Stomach (tissue), 9 donors: ENCODE data around the gene ZFP42. TPM values are rescaled to one million over a fixed set of nuclear protein-coding genes. Genes with fewer than 3 reads are reported as not detected.
"Not testable (repeated sequence)": the region's sequence is repeated elsewhere in the genome, so short reads cannot be mapped to it uniquely, and the experiment has no call there.

Experiments
- DNase-seq, 2 donors: peaks; one replicate each; pipeline versions ENCODE4 v3.0.0 to v3.0.0-alpha.2; 2013 to 2019
- H3K27ac ChIP-seq, 5 donors: fragments of 200-600 bp in 4 of 5; sonication (generic) in 4 of 5; one replicate each; pipeline ENCODE4 v1.5.1; 2013 to 2019; ENCODE audit warnings: mild to moderate bottlenecking in 1 of 5, moderate library complexity in 1 of 5
- H3K27me3 ChIP-seq, 3 donors: fragments of 200-600 bp; sonication (generic); one replicate each; pipeline ENCODE4 v1.5.1; 2017 to 2019; ENCODE audit warnings: mixed run types in 1 of 3
- H3K36me3 ChIP-seq, 4 donors: fragments of 200-600 bp; sonication (generic); 1 replicate in 3 of 4; 2 replicates in 1 of 4; pipeline ENCODE4 v1.5.1; 2016 to 2019
- H3K4me1 ChIP-seq, 4 donors: fragments of 200-600 bp; sonication (generic); one replicate each; pipeline ENCODE4 v1.5.1; 2016 to 2019
- H3K4me3 ChIP-seq, 4 donors: fragments of 200-600 bp; sonication (generic) in 3 of 4; one replicate each; pipeline ENCODE4 v1.5.1; 2016 to 2019; ENCODE audit warnings: mild to moderate bottlenecking in 1 of 4
- H3K9me3 ChIP-seq, 4 donors: fragments of 200-600 bp; sonication (generic); one replicate each; pipeline ENCODE4 v1.5.1; 2016 to 2019
- CTCF ChIP-seq, 7 experiments: fragments of 450-650 bp in 4 of 7; fragments of 200-600 bp in 3 of 7; sonication (generic) in 3 of 7; IDR thresholded peaks; one replicate each; pipeline ENCODE4 v1.5.1; 2016 to 2019; ENCODE audit warnings: antibody characterized with exemption in 7 of 7, control low read depth in 2 of 7, mild to moderate bottlenecking in 1 of 7
- EP300 ChIP-seq: sonication (generic); formaldehyde crosslinking; IDR thresholded peaks from one replicate; pipeline ENCODE4 v1.6.1; 2017; ENCODE audit warnings: antibody characterized with exemption
- POLR2A ChIP-seq, 4 donors: fragments of 450-650 bp; IDR thresholded peaks; one replicate each; pipeline ENCODE4 v1.6.1; 2016; ENCODE audit warnings: antibody characterized with exemption in 4 of 4, control low read depth in 2 of 4, mild to moderate bottlenecking in 1 of 4, moderate library complexity in 1 of 4
- POLR2AphosphoS5 ChIP-seq, 3 donors: sonication (generic); formaldehyde crosslinking; IDR thresholded peaks; one replicate each; pipeline ENCODE4 v1.6.1; 2016; ENCODE audit warnings: antibody characterized with exemption in 3 of 3
- WGBS, 5 donors: extraction: QIAGEN DNeasy Blood & Tissue Kit in 3 of 5; methylation state at CpG; one replicate each; pipeline versions ENCODE4 v1.1.5 to v1.1.7; 2013 to 2018; 5-methylcytosine and 5-hydroxymethylcytosine counted together
- intact Hi-C: fragments of 100-400 bp; cut with DNase I; formaldehyde crosslinking; loops from one replicate; pipeline ENCODE4 v1.15.1; 2023; ENCODE audit warnings: low total_unique reads
- polyA plus RNA-seq, 3 donors: library from polyadenylated mRNA; stranded (reverse); fragments of 200-250 nt; gene quantifications; one replicate each; pipeline ENCODE4 v1.2.3, GENCODE V29; 2013
- total RNA-seq, 5 donors: library from RNA; depleted of rRNA; stranded (reverse); fragments of >200 nt; gene quantifications; one replicate each; pipeline versions ENCODE4 v1.1.0 to v1.2.3, GENCODE V29; 2014 to 2016
- donor health status: healthy with polysubstance abuse.
- donor health status: Bipolar disorder and iron deficiency.
- donor health status: healthy.

ZFP42 gene
- total and polyA plus RNA-seq, 8 donors, result 0.37 TPM; not detected in 7

- Histone ChIP-seq H3K27me3 (peaks cover 0 to 22% (median 14%) of the 10 kb centered on the region in 3 donors), H3K27ac (no peak overlapping the region), H3K4me3 (no peak overlapping the region), H3K9me3 (peaks cover 0 to 32% (median 18%) of the 10 kb centered on the region in 4 donors), H3K36me3 (no peaks in the 10 kb centered on the region), H3K4me1 (no peaks in the 10 kb centered on the region)
- WGBS, 5 donors, result 42 to 58% (median 46%) methylated on average over 6 of the region's 6 CpGs
- intact Hi-C loops, result no loop called here
- no peak for TF ChIP-seq POLR2A (IDR thresholded peaks at IDR 0.05)
- no peak for TF ChIP-seq POLR2AphosphoS5 (IDR thresholded peaks at IDR 0.05)
- TF ChIP-seq CTCF (IDR thresholded peaks at IDR 0.05), result no peak
- no peak for TF ChIP-seq EP300
- DNase-seq, result no peak
Observed at GRCh38 chr4:187993827-187994226, 1.7 kb upstream of the ZFP42 start.

DNA sequence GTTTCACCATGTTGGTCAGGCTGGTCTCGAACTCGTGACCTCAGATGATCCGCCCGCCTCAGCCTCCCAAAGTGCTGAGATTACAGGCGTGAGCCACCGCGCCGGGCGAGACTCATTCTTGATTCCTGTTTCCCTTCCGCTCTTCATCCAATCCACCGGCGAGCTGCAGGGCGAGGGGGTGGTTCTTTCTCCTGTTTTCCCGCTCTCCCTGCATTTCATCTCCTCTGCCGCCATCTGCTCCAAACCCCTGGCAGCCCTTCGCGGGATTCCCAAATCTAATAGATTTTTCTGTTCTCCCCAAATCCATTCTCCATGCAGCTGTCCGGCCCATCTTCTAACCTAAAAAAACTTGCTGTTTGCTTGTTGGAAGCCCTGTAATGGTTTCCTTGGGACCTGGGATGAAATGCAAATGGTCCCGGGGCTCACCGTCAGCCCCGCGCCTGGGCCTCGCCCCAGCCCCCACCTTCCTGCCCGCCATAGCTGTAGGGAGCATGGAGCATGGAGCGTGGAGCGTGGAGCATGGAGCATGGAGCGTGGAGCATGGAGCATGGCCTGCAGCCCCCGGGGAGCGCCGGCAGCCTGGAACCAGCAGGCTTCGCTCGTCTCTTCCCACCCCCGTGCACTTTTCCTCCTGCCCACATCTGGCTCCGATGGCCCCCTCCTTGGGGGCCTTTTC is 1.1 kb downstream of the ZFP42 start:
- Histone ChIP-seq H3K27ac (no peak overlapping the region), H3K4me1 (no peaks in the 10 kb centered on the region), H3K27me3 (peaks cover 0 to 22% (median 14%) of the 10 kb centered on the region in 3 donors), H3K4me3 (no peak overlapping the region), H3K9me3 (peaks cover 0 to 27% (median 18%) of the 10 kb centered on the region in 4 donors), H3K36me3 (no peaks in the 10 kb centered on the region)
- DNase-seq, result peak in 1 of 2 donors; percentile 17
- TF ChIP-seq POLR2A (IDR thresholded peaks at IDR 0.05) (no peak), EP300 (no peak), POLR2AphosphoS5 (IDR thresholded peaks at IDR 0.05) (no peak)
- intact Hi-C loops, result no loop called here
- WGBS, 5 donors, result 22 to 38% (median 30%) methylated on average over 33 to 34 of the region's 34 CpGs

DNA sequence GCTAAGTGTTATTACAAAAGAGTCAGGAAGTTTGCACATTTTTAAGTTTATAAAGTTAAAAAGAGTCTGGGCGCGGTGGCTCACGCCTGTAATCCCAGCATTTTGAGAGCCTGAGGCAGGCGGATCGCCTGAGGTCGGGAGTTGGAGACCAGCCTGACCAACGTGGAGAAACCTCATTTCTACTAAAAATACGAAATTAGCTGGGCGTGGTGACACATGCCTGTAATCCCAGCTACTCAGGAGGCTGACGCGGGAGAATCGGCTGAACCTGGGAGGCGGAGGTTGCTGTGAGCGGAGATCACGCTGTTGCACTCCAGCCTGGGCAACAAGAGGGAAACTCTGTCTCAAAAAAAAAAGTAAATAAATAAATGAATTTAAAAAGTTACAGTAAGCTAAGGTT is 2.4 kb downstream of the ZFP42 start:
- H3K27ac ChIP-seq, H3K36me3 ChIP-seq, DNase-seq, H3K4me1 ChIP-seq, H3K4me3 ChIP-seq, intact Hi-C loops: not testable (repeated sequence)
- WGBS, 5 donors, result 84 to 89% (median 86%) methylated on average over 15 of the region's 15 CpGs
- Histone ChIP-seq H3K9me3 (peaks cover 0 to 27% (median 18%) of the 10 kb centered on the region in 4 donors), H3K27me3 (peaks cover 0 to 22% (median 14%) of the 10 kb centered on the region in 3 donors)

GRCh38 chr4:187999406-187999932 is 3.9 kb downstream of the ZFP42 start:
- Histone ChIP-seq H3K4me1 (no peaks in the 10 kb centered on the region), H3K27me3 (peaks cover 0 to 22% (median 14%) of the 10 kb centered on the region in 3 donors), H3K4me3 (no peak overlapping the region), H3K27ac (no peak overlapping the region), H3K36me3 (no peaks in the 10 kb centered on the region), H3K9me3 (peaks cover 0 to 23% (median 18%) of the 10 kb centered on the region in 4 donors)
- intact Hi-C loops, result no loop called here
- TF ChIP-seq CTCF (IDR thresholded peaks at IDR 0.05), result no peak
- TF ChIP-seq POLR2AphosphoS5 (IDR thresholded peaks at IDR 0.05), result no peak
- WGBS, 5 donors, result 71 to 87% (median 76%) methylated on average over 2 of the region's 2 CpGs
- no peak for DNase-seq

DNA sequence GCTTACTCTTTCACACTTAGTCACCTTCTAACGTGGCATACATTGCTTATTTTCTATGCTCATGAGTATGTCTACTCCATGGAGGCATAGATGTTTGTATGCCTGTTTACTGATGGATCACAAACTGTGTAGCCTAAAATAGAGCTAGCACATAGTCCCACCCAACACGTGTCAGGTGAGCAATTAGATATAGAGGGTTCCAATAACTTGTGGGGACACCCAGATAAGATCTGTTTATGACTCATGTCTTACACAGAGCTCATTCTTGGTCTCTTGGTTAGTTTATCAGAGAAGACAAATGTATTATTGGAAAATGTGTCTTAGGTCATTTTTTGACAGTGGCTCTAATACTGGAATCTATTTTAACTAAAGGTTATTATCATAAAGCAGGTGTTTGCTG is 6.8 kb downstream of the ZFP42 start:
- DNase-seq, result no peak
- intact Hi-C loops, result no loop called here
- H3K4me3 ChIP-seq, result no peak overlapping the region
- TF ChIP-seq POLR2A (IDR thresholded peaks at IDR 0.05), result no peak
- no peak for TF ChIP-seq POLR2AphosphoS5 (IDR thresholded peaks at IDR 0.05)
- TF ChIP-seq CTCF (IDR thresholded peaks at IDR 0.05), result no peak
- no peak for TF ChIP-seq EP300
- no peak overlapping the region for H3K27ac ChIP-seq
- WGBS, 5 donors, result 36 to 62% (median 56%) methylated on average over 2 of the region's 2 CpGs
- peaks cover 0 to 6% (median 2%) of the 10 kb centered on the region in 4 donors for H3K9me3 ChIP-seq
- H3K4me1 ChIP-seq, result no peaks in the 10 kb centered on the region
- no peaks in the 10 kb centered on the region for H3K27me3 ChIP-seq
- no peaks in the 10 kb centered on the region for H3K36me3 ChIP-seq
